ENCODE measurements around the gene HTRA1.

The HTRA1 gene

GRCh38 chr10:122445904-122446303, 15.4 kb upstream of the HTRA1 start:
- Histone ChIP-seq H3K4me2 (ENCODE audit: low read depth, low read length, poor library complexity, severe bottlenecking) (no peak overlapping the region), H3K27ac (ENCODE audit: low read depth, low read length) (no peak overlapping the region), H3K79me2 (ENCODE audit: insufficient read depth, low read length) (no peaks in the 10 kb centered on the region), H3K9me2 (replicated peaks; ENCODE audit: insufficient read depth, low read length) (no peaks in the 10 kb centered on the region), H3K9ac (ENCODE audit: low read length) (no peak overlapping the region), H3F3A (ENCODE audit: insufficient read depth) (no peaks in the 10 kb centered on the region), H3K36me3 (ENCODE audit: low read length) (no peaks in the 10 kb centered on the region), H3K27me3 (ENCODE audit: low read length) (no peaks in the 10 kb centered on the region), H2AFZ (ENCODE audit: low read depth, low read length, severe bottlenecking) (no peak overlapping the region), H4K20me1 (ENCODE audit: low read depth, low read length) (no peaks in the 10 kb centered on the region), H3K4me3 (ENCODE audit: insufficient read depth, low read length, poor library complexity, severe bottlenecking) (no peak overlapping the region), H3K9me3 (ENCODE audit: insufficient read depth, low read length) (no peaks in the 10 kb centered on the region)
- TF ChIP-seq CTCF (IDR thresholded peaks at IDR 0.05; ENCODE audit: insufficient read depth, low read length, poor library complexity, severe bottlenecking): no peak
- no peak for TF ChIP-seq EZH2phosphoT487 (conservative IDR thresholded peaks at IDR 0.05; ENCODE audit: low read length)

GRCh38 chr10:122446668-122447423, 14.5 kb upstream of the HTRA1 start:
- H3K9ac ChIP-seq (ENCODE audit: low read length): no peak overlapping the region
- TF ChIP-seq CTCF (IDR thresholded peaks at IDR 0.05; ENCODE audit: insufficient read depth, low read length, poor library complexity, severe bottlenecking): no peak
- TF ChIP-seq EZH2phosphoT487 (conservative IDR thresholded peaks at IDR 0.05; ENCODE audit: low read length): no peak
- no peaks in the 10 kb centered on the region for H3K27me3 ChIP-seq (ENCODE audit: low read length)
- no peak overlapping the region for H3K4me3 ChIP-seq (ENCODE audit: insufficient read depth, low read length, poor library complexity, severe bottlenecking)
- H3K36me3 ChIP-seq (ENCODE audit: low read length): no peaks in the 10 kb centered on the region
- H3K4me2 ChIP-seq (ENCODE audit: low read depth, low read length, poor library complexity, severe bottlenecking): no peak overlapping the region
- H3K27ac ChIP-seq (ENCODE audit: low read depth, low read length): no peak overlapping the region
- no peaks in the 10 kb centered on the region for H4K20me1 ChIP-seq (ENCODE audit: low read depth, low read length)
- H3K9me2 ChIP-seq (replicated peaks; ENCODE audit: insufficient read depth, low read length): no peaks in the 10 kb centered on the region
- H3F3A ChIP-seq (ENCODE audit: insufficient read depth): no peaks in the 10 kb centered on the region
- no peak overlapping the region for H2AFZ ChIP-seq (ENCODE audit: low read depth, low read length, severe bottlenecking)
- no peaks in the 10 kb centered on the region for H3K79me2 ChIP-seq (ENCODE audit: insufficient read depth, low read length)
- H3K9me3 ChIP-seq (ENCODE audit: insufficient read depth, low read length): no peaks in the 10 kb centered on the region

GRCh38 chr10:122448600-122448999, 12.8 kb upstream of the HTRA1 start:
- H3K4me2 ChIP-seq (ENCODE audit: low read depth, low read length, poor library complexity, severe bottlenecking): no peak overlapping the region
- H4K20me1 ChIP-seq (ENCODE audit: low read depth, low read length): no peaks in the 10 kb centered on the region
- H3K79me2 ChIP-seq (ENCODE audit: insufficient read depth, low read length): no peaks in the 10 kb centered on the region
- TF ChIP-seq EZH2phosphoT487 (conservative IDR thresholded peaks at IDR 0.05; ENCODE audit: low read length) (no peak), CTCF (IDR thresholded peaks at IDR 0.05; ENCODE audit: insufficient read depth, low read length, poor library complexity, severe bottlenecking) (no peak)
- H3K9me3 ChIP-seq (ENCODE audit: insufficient read depth, low read length): no peaks in the 10 kb centered on the region
- no peak overlapping the region for H3K27ac ChIP-seq (ENCODE audit: low read depth, low read length)
- H3K36me3 ChIP-seq (ENCODE audit: low read length): no peaks in the 10 kb centered on the region
- H3K27me3 ChIP-seq (ENCODE audit: low read length): no peaks in the 10 kb centered on the region
- no peak overlapping the region for H2AFZ ChIP-seq (ENCODE audit: low read depth, low read length, severe bottlenecking)
- no peaks in the 10 kb centered on the region for H3K9me2 ChIP-seq (replicated peaks; ENCODE audit: insufficient read depth, low read length)
- H3K9ac ChIP-seq (ENCODE audit: low read length): no peak overlapping the region
- H3F3A ChIP-seq (ENCODE audit: insufficient read depth): no peaks in the 10 kb centered on the region
- H3K4me3 ChIP-seq (ENCODE audit: insufficient read depth, low read length, poor library complexity, severe bottlenecking): no peak overlapping the region

Measured in SU-DHL-6 (cell line).